CD4-positive, alpha-beta T cell (primary cell): Measurements from ENCODE around the gene CFAP61. TPM values are rescaled to one million over a fixed set of nuclear protein-coding genes. Genes with fewer than 3 reads are reported as not detected.

Experiments used
- ATAC-seq: fragments of 200-7000 bp; cut with Tn5 transposase; one replicate; pipeline ENCODE4 v1.10.0; 2022; ENCODE audit warnings: mild to moderate bottlenecking; ENCODE audit not compliant: poor library complexity
- CTCF ChIA-PET: fragments of 350-600 bp; sonication (Branson Sonifier 250); formaldehyde crosslinking; loops from one replicate; lab custom pipeline; 2021; ENCODE audit warnings: antibody characterized with exemption, inconsistent platforms; lab: Charles Lee
- POLR2A ChIA-PET: fragments of 350-600 bp; sonication (Branson Sonifier 250); formaldehyde crosslinking; loops from one replicate; lab custom pipeline; 2021; ENCODE audit warnings: antibody characterized with exemption, inconsistent platforms; lab: Charles Lee
- DNase-seq, 14 experiments: peaks; one replicate each; pipeline ENCODE4 v3.0.0-alpha.2; 2013 to 2020; ENCODE audit warnings: mixed read lengths in 2 of 14
- H3K27ac ChIP-seq, 2 donors: one replicate each; pipeline versions ENCODE4 v1.5.1 to v1.7.0; 2013; ENCODE audit warnings: low read length in 2 of 2, low read depth in 1 of 2, mild to moderate bottlenecking in 1 of 2
- H3K27me3 ChIP-seq, 2 experiments: 1 replicate in 1 of 2; 2 replicates in 1 of 2; pipeline versions ENCODE4 v1.6.1 to v1.7.0; 2013; ENCODE audit warnings: low read length in 2 of 2, control low read depth in 1 of 2, mild to moderate bottlenecking in 1 of 2, moderate library complexity in 1 of 2; ENCODE audit not compliant: insufficient read depth in 2 of 2, control insufficient read depth in 1 of 2
- H3K36me3 ChIP-seq: one replicate; pipeline ENCODE4 v1.6.1; 2013; ENCODE audit warnings: low read length, control low read depth; ENCODE audit not compliant: insufficient read depth
- H3K4me1 ChIP-seq: one replicate; pipeline ENCODE4 v1.6.1; 2013; ENCODE audit warnings: low read length, control low read depth; ENCODE audit not compliant: insufficient read depth
- H3K4me3 ChIP-seq: one replicate; pipeline ENCODE4 v1.5.1; 2013; ENCODE audit warnings: mild to moderate bottlenecking, low read length, moderate library complexity
- H3K9me3 ChIP-seq, 2 experiments: 1 replicate in 1 of 2; 2 replicates in 1 of 2; pipeline versions ENCODE4 v1.6.1 to v1.7.0; 2013; ENCODE audit warnings: low read length in 2 of 2, mild to moderate bottlenecking in 2 of 2, control low read depth in 1 of 2, moderate library complexity in 1 of 2; ENCODE audit not compliant: control insufficient read depth in 1 of 2, insufficient read depth in 1 of 2
- H3K27ac Mint-ChIP-seq: one replicate; pipeline ENCODE4 v1.8.0; 2020; ENCODE audit warnings: mixed read lengths
- H3K27me3 Mint-ChIP-seq: one replicate; pipeline ENCODE4 v1.8.0; 2021; ENCODE audit warnings: mixed read lengths
- H3K36me3 Mint-ChIP-seq: one replicate; pipeline ENCODE4 v1.8.0; 2021; ENCODE audit warnings: low read depth, mixed read lengths
- H3K4me1 Mint-ChIP-seq: one replicate; pipeline ENCODE4 v1.8.0; 2021; ENCODE audit warnings: low read depth, mixed read lengths
- H3K4me3 Mint-ChIP-seq: one replicate; pipeline ENCODE4 v1.8.0; 2020; ENCODE audit warnings: mild to moderate bottlenecking, mixed read lengths
- H3K9me3 Mint-ChIP-seq: one replicate; pipeline ENCODE4 v1.8.0; 2020; ENCODE audit warnings: mixed read lengths
- intact Hi-C, 2 experiments: fragments of 100-400 bp; cut with DNase I in 1 of 2; cut with micrococcal nuclease in 1 of 2; formaldehyde crosslinking; loops; one replicate each; pipeline versions ENCODE4 v1.15.1 to v1.9.0; 2023 to 2025; cut with DNase I, micrococcal nuclease
- total RNA-seq, 174 experiments: library from RNA in 2 of 174; stranded (reverse) in 2 of 174; gene quantifications; one replicate each; pipeline ENCODE4 v1.2.3 and lab custom pipeline; 2021 to 2026
- TF ChIP-seq, protein P1 (sequence below): fragments of 200-600 bp; IDR thresholded peaks from one replicate; pipeline ENCODE4 v1.8.0; 2022; ENCODE audit warnings: antibody characterized with exemption, mild to moderate bottlenecking

Gene CFAP61
- total RNA-seq, 2 experiments from 2014 or later, result not detected

DNA sequence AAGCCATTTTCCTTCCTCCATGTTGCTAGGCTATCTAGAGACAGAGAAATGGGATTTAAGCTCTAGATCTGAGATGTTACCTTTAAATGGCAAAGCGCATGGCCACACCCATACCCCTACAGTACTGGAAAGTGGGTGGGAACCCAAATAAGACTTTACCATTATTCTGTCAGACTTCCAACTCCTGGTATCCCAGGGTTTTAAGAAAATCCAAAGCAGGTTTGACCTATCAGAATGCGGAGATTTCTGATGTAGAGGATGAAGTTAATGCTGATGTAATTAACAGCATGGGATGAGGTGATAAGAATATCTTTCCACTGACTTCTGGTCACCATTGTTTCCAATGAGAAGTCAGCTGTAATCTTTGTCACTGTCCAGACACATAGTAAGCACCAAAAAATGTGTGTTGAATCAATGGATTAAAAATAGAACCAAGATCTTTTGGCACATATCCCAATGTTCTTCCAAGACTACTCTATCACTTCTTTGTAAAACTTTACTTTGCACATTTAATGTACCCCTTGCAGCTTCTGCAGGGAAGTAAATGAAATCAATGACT is 174.8 kb downstream of the CFAP61 start:
- Mint-ChIP-seq H3K27me3 (peaks cover 5% of the 10 kb centered on the region), H3K9me3 (no peaks in the 10 kb centered on the region), H3K27ac (no peak overlapping the region), H3K36me3 (no peaks in the 10 kb centered on the region), H3K4me1 (no peaks in the 10 kb centered on the region), H3K4me3 (no peak overlapping the region)
- H3K27ac ChIP-seq, result no peak overlapping the region
- ChIA-PET CTCF (no interaction called here), POLR2A (no interaction called here)
- no peaks in the 10 kb centered on the region for H3K4me1 ChIP-seq
- H3K36me3 ChIP-seq, result no peaks in the 10 kb centered on the region
- intact Hi-C loops, result no loop called here
- H3K27me3 ChIP-seq, result no peaks in the 10 kb centered on the region
- H3K4me3 ChIP-seq, result no peak overlapping the region
- peaks cover 0 to 6% of the 10 kb centered on the region in 2 experiments for H3K9me3 ChIP-seq
- TF ChIP-seq, protein P1, sequence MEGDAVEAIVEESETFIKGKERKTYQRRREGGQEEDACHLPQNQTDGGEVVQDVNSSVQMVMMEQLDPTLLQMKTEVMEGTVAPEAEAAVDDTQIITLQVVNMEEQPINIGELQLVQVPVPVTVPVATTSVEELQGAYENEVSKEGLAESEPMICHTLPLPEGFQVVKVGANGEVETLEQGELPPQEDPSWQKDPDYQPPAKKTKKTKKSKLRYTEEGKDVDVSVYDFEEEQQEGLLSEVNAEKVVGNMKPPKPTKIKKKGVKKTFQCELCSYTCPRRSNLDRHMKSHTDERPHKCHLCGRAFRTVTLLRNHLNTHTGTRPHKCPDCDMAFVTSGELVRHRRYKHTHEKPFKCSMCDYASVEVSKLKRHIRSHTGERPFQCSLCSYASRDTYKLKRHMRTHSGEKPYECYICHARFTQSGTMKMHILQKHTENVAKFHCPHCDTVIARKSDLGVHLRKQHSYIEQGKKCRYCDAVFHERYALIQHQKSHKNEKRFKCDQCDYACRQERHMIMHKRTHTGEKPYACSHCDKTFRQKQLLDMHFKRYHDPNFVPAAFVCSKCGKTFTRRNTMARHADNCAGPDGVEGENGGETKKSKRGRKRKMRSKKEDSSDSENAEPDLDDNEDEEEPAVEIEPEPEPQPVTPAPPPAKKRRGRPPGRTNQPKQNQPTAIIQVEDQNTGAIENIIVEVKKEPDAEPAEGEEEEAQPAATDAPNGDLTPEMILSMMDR, result no peak
- ATAC-seq (no peak), DNase-seq (no peak)

DNA sequence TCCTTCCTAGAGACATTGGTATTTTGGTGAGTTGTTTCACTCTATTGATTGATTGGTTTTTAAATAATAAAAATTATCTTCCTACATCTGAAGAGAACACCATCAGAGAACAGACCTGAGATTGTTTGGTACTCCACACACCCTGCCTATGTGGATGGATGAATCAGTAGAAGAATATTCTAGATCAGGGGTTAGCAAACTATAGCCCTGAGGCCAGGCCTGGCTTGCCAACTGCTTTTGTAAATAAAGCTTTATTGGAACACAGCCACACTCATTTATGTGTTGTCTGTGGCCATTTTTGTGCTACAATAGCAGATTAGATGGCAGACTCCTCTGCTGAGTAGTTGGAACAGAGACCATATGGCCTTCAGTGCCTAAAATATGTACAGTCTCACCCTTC is 176.0 kb downstream of the CFAP61 start:
- no peak overlapping the region for H3K4me3 Mint-ChIP-seq
- ATAC-seq, result no peak

GRCh38 chr20:20229595-20229994 is 177.3 kb downstream of the CFAP61 start:
- Mint-ChIP-seq H3K36me3 (no peaks in the 10 kb centered on the region), H3K27me3 (no peaks in the 10 kb centered on the region), H3K4me1 (no peaks in the 10 kb centered on the region), H3K4me3 (no peak overlapping the region), H3K27ac (no peak overlapping the region), H3K9me3 (no peaks in the 10 kb centered on the region)
- Histone ChIP-seq H3K27me3 (no peaks in the 10 kb centered on the region), H3K27ac (no peak overlapping the region), H3K36me3 (no peaks in the 10 kb centered on the region), H3K4me1 (no peaks in the 10 kb centered on the region), H3K9me3 (peaks cover 0 to 6% of the 10 kb centered on the region in 2 experiments), H3K4me3 (no peak overlapping the region)
- DNase-seq (no peak), ATAC-seq (no peak)
- TF ChIP-seq, protein P1, result no peak
- ChIA-PET CTCF (no interaction called here), POLR2A (no interaction called here)
- intact Hi-C loops, result no loop called here

More for the DNA sequence above, 176.0 kb downstream of the CFAP61 start:
- Mint-ChIP-seq H3K36me3 (no peaks in the 10 kb centered on the region), H3K27ac (no peak overlapping the region), H3K9me3 (no peaks in the 10 kb centered on the region), H3K27me3 (peaks cover 5% of the 10 kb centered on the region), H3K4me1 (no peaks in the 10 kb centered on the region)
- intact Hi-C loops, result no loop called here
- H3K4me3 ChIP-seq, result no peak overlapping the region
- POLR2A ChIA-PET, result no interaction called here
- no peaks in the 10 kb centered on the region for H3K36me3 ChIP-seq
- TF ChIP-seq, protein P1, result no peak
- no peak overlapping the region for H3K27ac ChIP-seq
- no peaks in the 10 kb centered on the region for H3K4me1 ChIP-seq
- no peak for DNase-seq
- CTCF ChIA-PET, result no interaction called here
- peaks cover 0 to 6% of the 10 kb centered on the region in 2 experiments for H3K9me3 ChIP-seq
- no peaks in the 10 kb centered on the region for H3K27me3 ChIP-seq
